Neutrophil (primary cell): ENCODE measurements around the gene ABCG4.
A peak's percentile ranks its signal among the peaks of the same experiment; 100 is the strongest.

Experiments
- H3K27ac ChIP-seq: fragments of 200-600 bp; sonication (generic); 2 replicates; pipeline ENCODE4 v1.5.1; 2016; ENCODE audit warnings: mild to moderate bottlenecking, moderate library complexity
- H3K27me3 ChIP-seq: fragments of 200-600 bp; sonication (generic); 2 replicates; pipeline ENCODE4 v1.6.0; 2016; ENCODE audit warnings: mild to moderate bottlenecking
- H3K36me3 ChIP-seq: fragments of 200-600 bp; sonication (generic); 2 replicates; pipeline ENCODE4 v1.5.1; 2017
- H3K4me1 ChIP-seq, 2 experiments: fragments of 200-600 bp in 1 of 2; sonication (generic) in 1 of 2; 1 replicate in 1 of 2; 2 replicates in 1 of 2; pipeline versions ENCODE4 v1.5.1 to v1.6.1; 2013 to 2016; ENCODE audit warnings: low read depth in 1 of 2, low read length in 1 of 2, mild to moderate bottlenecking in 1 of 2, moderate library complexity in 1 of 2; ENCODE audit not compliant: control insufficient read depth in 1 of 2, insufficient read depth in 1 of 2
- H3K4me3 ChIP-seq, 2 experiments: fragments of 200-600 bp in 1 of 2; sonication (generic) in 1 of 2; 1 replicate in 1 of 2; 2 replicates in 1 of 2; pipeline ENCODE4 v1.5.1; 2013 to 2016; ENCODE audit warnings: low read depth in 1 of 2, low read length in 1 of 2, mild to moderate bottlenecking in 1 of 2, moderate library complexity in 1 of 2
- H3K9me3 ChIP-seq: fragments of 200-600 bp; sonication (generic); 2 replicates; pipeline ENCODE4 v1.5.1; 2016
- CTCF ChIP-seq: fragments of 200-600 bp; sonication (generic); IDR thresholded peaks from 2 replicates; pipeline ENCODE4 v1.5.1; 2016; ENCODE audit warnings: antibody characterized with exemption

The ABCG4 gene

GRCh38 chr11:119114351-119114750, 34.5 kb upstream of the ABCG4 start:
- TF ChIP-seq CTCF: no peak
- Histone ChIP-seq H3K27me3 (no peaks in the 10 kb centered on the region), H3K9me3 (no peaks in the 10 kb centered on the region), H3K27ac (peak overlapping the region; percentile 87), H3K36me3 (peaks cover 58% of the 10 kb centered on the region), H3K4me3 (no peak overlapping the region), H3K4me1 (peaks cover 36 to 49% of the 10 kb centered on the region in 2 experiments)

DNA sequence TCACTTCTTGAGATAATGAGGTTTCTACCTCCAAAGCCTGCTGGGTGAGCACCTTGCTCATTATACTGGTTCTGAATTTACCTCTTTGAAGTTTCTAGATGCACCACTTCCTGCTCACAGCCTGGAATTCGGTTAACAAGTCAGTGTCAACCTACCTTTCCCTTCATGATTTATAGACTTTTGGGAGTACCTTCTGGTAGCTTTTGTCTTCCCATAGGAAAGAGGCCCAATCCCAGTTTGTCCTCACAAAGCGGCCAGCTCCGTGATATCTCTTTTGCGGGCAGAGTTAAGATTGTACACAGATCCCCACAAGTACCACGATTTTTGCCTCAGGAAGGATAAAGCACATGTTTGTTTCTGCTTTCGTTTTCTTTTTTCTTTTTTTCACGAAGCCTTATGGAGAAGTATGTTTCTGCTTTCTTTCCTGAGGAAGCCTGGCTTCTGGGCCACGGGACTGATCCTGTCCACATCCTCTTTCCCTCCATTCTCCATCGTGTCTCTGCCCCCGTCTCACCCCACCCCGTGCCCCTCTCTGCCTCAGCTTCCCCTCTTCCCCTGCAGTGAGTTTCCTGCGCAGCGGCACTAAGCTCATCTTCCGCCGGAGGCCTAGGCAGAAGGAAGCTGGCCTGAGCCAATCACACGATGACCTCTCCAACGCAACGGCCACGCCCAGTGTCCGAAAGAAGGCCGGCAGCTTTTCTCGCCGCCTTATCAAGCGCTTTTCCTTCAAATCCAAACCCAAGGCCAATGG, 33.2 kb upstream of the ABCG4 start:
- H3K9me3 ChIP-seq: no peaks in the 10 kb centered on the region
- H3K36me3 ChIP-seq: peaks cover 54% of the 10 kb centered on the region
- TF ChIP-seq CTCF: peak; percentile 39
- H3K4me3 ChIP-seq: peak overlapping the region; percentile 56 to 67
- H3K27me3 ChIP-seq: no peaks in the 10 kb centered on the region
- peaks cover 29 to 38% of the 10 kb centered on the region in 2 experiments for H3K4me1 ChIP-seq
- peak overlapping the region; percentile 87 for H3K27ac ChIP-seq

DNA sequence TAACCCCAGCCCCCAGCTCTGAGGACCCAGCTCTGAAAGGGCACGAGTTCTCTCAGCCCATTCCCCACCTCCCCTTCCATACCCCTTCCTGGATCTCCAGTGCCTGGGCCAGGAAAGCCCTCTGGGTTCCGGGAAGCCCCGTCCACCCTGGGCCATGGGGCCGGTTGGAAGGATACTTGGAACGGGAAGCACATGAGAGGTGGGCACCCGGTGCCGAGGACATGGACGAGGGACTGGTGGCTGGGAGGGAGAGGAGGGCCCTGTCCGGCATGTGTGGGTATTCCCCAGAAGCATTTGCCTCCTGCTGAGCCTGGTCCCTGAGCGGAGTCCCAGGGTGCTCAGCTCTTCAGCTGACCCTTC, 32.6 kb upstream of the ABCG4 start:
- Histone ChIP-seq H3K27ac (peak overlapping the region; percentile 87), H3K9me3 (no peaks in the 10 kb centered on the region)
- TF ChIP-seq CTCF: no peak

GRCh38 chr11:119116601-119117000, 32.3 kb upstream of the ABCG4 start:
- H3K36me3 ChIP-seq: peaks cover 45% of the 10 kb centered on the region
- peaks cover 33 to 38% of the 10 kb centered on the region in 2 experiments for H3K4me1 ChIP-seq
- no peaks in the 10 kb centered on the region for H3K9me3 ChIP-seq
- H3K4me3 ChIP-seq: peak overlapping the region in 1 of 2 experiments; percentile 67
- peak overlapping the region; percentile 87 for H3K27ac ChIP-seq
- no peak for TF ChIP-seq CTCF
- H3K27me3 ChIP-seq: no peaks in the 10 kb centered on the region

More for the DNA sequence above, 32.6 kb upstream of the ABCG4 start:
- Histone ChIP-seq H3K36me3 (peaks cover 48% of the 10 kb centered on the region), H3K4me1 (peaks cover 33 to 38% of the 10 kb centered on the region in 2 experiments), H3K27me3 (no peaks in the 10 kb centered on the region), H3K4me3 (peak overlapping the region; percentile 56 to 67)

DNA sequence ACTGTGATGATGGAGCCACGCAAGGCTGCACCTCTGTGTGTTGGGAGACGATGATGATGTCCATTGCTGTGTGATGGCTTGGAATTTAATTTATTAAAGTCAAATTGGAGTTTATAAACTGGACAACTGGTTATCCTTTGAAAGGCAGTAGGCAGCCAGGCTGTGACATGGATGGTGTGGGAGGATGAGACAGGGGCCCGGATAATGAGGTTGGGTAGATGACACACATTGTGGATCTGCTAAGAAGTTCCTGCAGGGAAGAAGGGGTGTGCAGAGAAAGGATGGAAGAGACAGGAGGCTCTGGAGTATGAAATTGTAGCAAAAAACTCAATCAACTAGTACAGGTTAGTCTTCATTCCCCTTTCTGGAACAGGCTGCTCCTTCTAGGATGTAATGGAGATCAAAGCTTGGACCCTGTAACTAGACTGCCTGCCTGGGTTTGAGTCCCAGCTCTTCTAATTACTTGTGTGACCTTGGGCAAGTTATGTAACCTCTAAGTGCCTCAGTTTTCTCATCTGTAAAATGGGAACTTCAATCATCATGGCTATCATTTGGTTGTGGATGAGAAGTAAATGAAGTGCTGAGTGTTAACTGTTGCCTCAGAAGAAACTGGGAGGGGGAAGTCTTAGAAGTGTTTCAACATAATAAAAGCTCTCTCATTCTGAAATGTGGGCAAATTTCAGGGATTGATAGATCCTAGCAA, 31.7 kb upstream of the ABCG4 start:
- no peaks in the 10 kb centered on the region for H3K9me3 ChIP-seq
- H3K4me1 ChIP-seq: peaks cover 39 to 41% of the 10 kb centered on the region in 2 experiments
- H3K27ac ChIP-seq: peak overlapping the region; percentile 87
- no peak for TF ChIP-seq CTCF
- H3K4me3 ChIP-seq: no peak overlapping the region
- H3K36me3 ChIP-seq: peaks cover 39% of the 10 kb centered on the region
- no peaks in the 10 kb centered on the region for H3K27me3 ChIP-seq
